Astrocyte (in vitro differentiated cells and primary cell): ENCODE data around the gene CCDC116. TPM values are rescaled to one million over a fixed set of nuclear protein-coding genes. Genes with fewer than 3 reads are reported as not detected.
"Not testable (repeated sequence)": the region's sequence is repeated elsewhere in the genome, so short reads cannot be mapped to it uniquely, and the experiment has no call there.

ENCODE experiments used
- DNase-seq: peaks from one replicate; pipeline ENCODE4 v3.0.0-alpha.2; 2010; ENCODE audit warnings: low read depth
- FAIRE-seq: peaks from 2 replicates; lab custom pipeline; 2011; peaks lifted over from hg19 to GRCh38; lab: Jason Lieb, UNC
- H2AFZ ChIP-seq: 2 replicates; pipeline ENCODE4 v1.6.0; 2012; ENCODE audit warnings: low read depth, low read length, inconsistent platforms
- H3K27ac ChIP-seq: 2 replicates; pipeline ENCODE4 v1.5.1; 2011; ENCODE audit warnings: low read depth, low read length, inconsistent platforms
- H3K27me3 ChIP-seq: 2 replicates; pipeline ENCODE4 v1.6.0; 2011; ENCODE audit warnings: low read length, inconsistent platforms; ENCODE audit not compliant: insufficient read depth
- H3K36me3 ChIP-seq: 2 replicates; pipeline ENCODE4 v1.5.1; 2011; ENCODE audit warnings: low read length, inconsistent platforms; ENCODE audit not compliant: insufficient read depth
- H3K4me1 ChIP-seq: 2 replicates; pipeline ENCODE4 v1.5.1; 2011; ENCODE audit warnings: low read length, inconsistent platforms; ENCODE audit not compliant: insufficient read depth
- H3K4me2 ChIP-seq: 2 replicates; pipeline ENCODE4 v1.6.0; 2012; ENCODE audit warnings: low read length, inconsistent platforms
- H3K4me3 ChIP-seq: 2 replicates; pipeline ENCODE4 v1.5.1; 2011; ENCODE audit warnings: low read depth, mild to moderate bottlenecking, low read length, inconsistent platforms; ENCODE audit not compliant: insufficient read depth
- H3K79me2 ChIP-seq: 2 replicates; pipeline ENCODE4 v1.6.0; 2012; ENCODE audit warnings: mild to moderate bottlenecking, low read length, inconsistent platforms; ENCODE audit not compliant: insufficient read depth
- H3K9ac ChIP-seq: 2 replicates; pipeline ENCODE4 v1.6.0; 2012; ENCODE audit warnings: mild to moderate bottlenecking, low read length, inconsistent platforms
- H3K9me3 ChIP-seq: 2 replicates; pipeline ENCODE4 v1.5.1; 2012; ENCODE audit warnings: low read depth, mild to moderate bottlenecking, low read length, inconsistent platforms; ENCODE audit not compliant: insufficient read depth
- H4K20me1 ChIP-seq: 2 replicates; pipeline ENCODE4 v1.6.0; 2012; ENCODE audit warnings: low read length, inconsistent platforms; ENCODE audit not compliant: insufficient read depth
- H3K27ac Mint-ChIP-seq: one replicate; pipeline ENCODE4 v1.8.0; 2021; ENCODE audit warnings: mild to moderate bottlenecking, mixed read lengths; ENCODE audit not compliant: unreplicated experiment
- H3K27me3 Mint-ChIP-seq: one replicate; pipeline ENCODE4 v1.8.0; 2021; ENCODE audit warnings: low read depth, mixed read lengths; ENCODE audit not compliant: unreplicated experiment
- H3K36me3 Mint-ChIP-seq: one replicate; pipeline ENCODE4 v1.8.0; 2021; ENCODE audit warnings: low read depth, mixed read lengths; ENCODE audit not compliant: unreplicated experiment
- H3K4me1 Mint-ChIP-seq: one replicate; pipeline ENCODE4 v1.8.0; 2021; ENCODE audit warnings: low read depth, mixed read lengths; ENCODE audit not compliant: unreplicated experiment
- H3K4me3 Mint-ChIP-seq: one replicate; pipeline ENCODE4 v1.8.0; 2021; ENCODE audit warnings: mild to moderate bottlenecking, moderate library complexity, mixed read lengths; ENCODE audit not compliant: unreplicated experiment
- H3K9me3 Mint-ChIP-seq: one replicate; pipeline ENCODE4 v1.8.0; 2021; ENCODE audit warnings: mild to moderate bottlenecking, mixed read lengths; ENCODE audit not compliant: unreplicated experiment
- CTCF ChIP-seq: IDR thresholded peaks from 2 replicates; pipeline ENCODE4 v1.5.1; 2011; ENCODE audit warnings: low read depth, mild to moderate bottlenecking, inconsistent platforms, low read length, moderate library complexity; ENCODE audit not compliant: insufficient read depth
- EZH2 ChIP-seq: IDR thresholded peaks from 2 replicates; pipeline ENCODE4 v1.6.1; 2012; ENCODE audit warnings: mild to moderate bottlenecking, low read length, inconsistent platforms; ENCODE audit not compliant: insufficient read depth
- total RNA-seq: library from RNA; stranded (reverse); gene quantifications from 2 replicates; pipeline ENCODE4 v1.2.1, GENCODE V29; 2021

The CCDC116 gene
- total RNA-seq, 1 donor from 2014 or later, result 0.11 TPM

GRCh38 chr22:21612858-21613257 lies 19.7 kb upstream of the CCDC116 start:
- peaks cover 11% of the 10 kb centered on the region for H3K36me3 ChIP-seq
- H3K4me1 ChIP-seq, result no peaks in the 10 kb centered on the region
- no peak overlapping the region for H3K9ac ChIP-seq
- no peaks in the 10 kb centered on the region for H3K9me3 ChIP-seq
- H3K27me3 ChIP-seq, result no peaks in the 10 kb centered on the region
- no peak for TF ChIP-seq CTCF
- no peak for TF ChIP-seq EZH2
- no peak overlapping the region for H3K27ac Mint-ChIP-seq
- no peak overlapping the region for H3K4me3 Mint-ChIP-seq
- peaks cover 2% of the 10 kb centered on the region for H3K4me1 Mint-ChIP-seq
- H3K27me3 Mint-ChIP-seq, result no peaks in the 10 kb centered on the region
- H3K27ac ChIP-seq, result no peak overlapping the region
- DNase-seq (no peak), FAIRE-seq (no peak)
- no peak overlapping the region for H2AFZ ChIP-seq
- peaks cover 88% of the 10 kb centered on the region for H4K20me1 ChIP-seq
- H3K4me3 ChIP-seq, result no peak overlapping the region
- H3K4me2 ChIP-seq, result no peak overlapping the region
- H3K9me3 Mint-ChIP-seq, result no peaks in the 10 kb centered on the region
- peaks cover 22% of the 10 kb centered on the region for H3K36me3 Mint-ChIP-seq
- peaks cover 93% of the 10 kb centered on the region for H3K79me2 ChIP-seq

DNA sequence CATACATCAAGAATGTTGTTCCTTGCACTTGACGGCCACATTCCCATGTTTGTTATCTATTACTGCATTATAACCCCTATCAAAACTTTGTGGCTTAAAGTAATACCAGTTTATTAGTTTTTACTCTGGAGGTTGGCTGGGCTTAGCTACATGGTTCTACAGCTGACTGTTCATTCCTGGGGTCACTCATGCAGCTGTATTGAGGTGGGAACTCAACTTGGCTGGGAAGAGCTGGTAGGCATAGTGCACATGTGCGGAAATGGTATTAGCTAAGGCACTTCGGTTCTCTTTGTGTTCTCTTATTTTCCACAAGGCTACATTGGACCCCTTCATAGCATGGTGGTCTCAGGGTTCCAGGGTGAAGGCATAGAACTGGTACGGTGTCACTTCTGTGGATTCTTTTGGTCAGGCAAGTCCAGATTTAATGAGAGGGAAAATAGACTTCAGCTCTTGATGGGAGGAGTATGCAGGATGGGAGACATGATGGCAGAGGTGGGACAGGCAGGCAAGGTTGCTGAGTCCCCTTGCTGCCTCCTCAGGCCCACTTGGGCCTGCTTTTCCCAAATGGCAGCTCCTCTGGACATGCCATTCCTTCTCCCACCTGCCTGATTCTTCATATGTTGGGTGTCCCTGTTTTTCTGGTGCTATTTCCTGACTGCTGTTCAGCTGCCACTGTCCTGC lies 18.9 kb upstream of the CCDC116 start:
- peaks cover 92% of the 10 kb centered on the region for H3K79me2 ChIP-seq
- TF ChIP-seq EZH2 (no peak), CTCF (no peak)
- peaks cover 11% of the 10 kb centered on the region for H3K36me3 ChIP-seq
- no peak overlapping the region for H3K4me3 ChIP-seq
- Mint-ChIP-seq H3K36me3 (peaks cover 22% of the 10 kb centered on the region), H3K27ac (no peak overlapping the region), H3K9me3 (no peaks in the 10 kb centered on the region), H3K4me1 (peaks cover 2% of the 10 kb centered on the region), H3K27me3 (no peaks in the 10 kb centered on the region), H3K4me3 (no peak overlapping the region)
- H2AFZ ChIP-seq, result no peak overlapping the region
- no peak overlapping the region for H3K27ac ChIP-seq
- H3K27me3 ChIP-seq, result no peaks in the 10 kb centered on the region
- no peak overlapping the region for H3K4me2 ChIP-seq
- no peak overlapping the region for H3K9ac ChIP-seq
- peaks cover 86% of the 10 kb centered on the region for H4K20me1 ChIP-seq
- H3K4me1 ChIP-seq, result no peaks in the 10 kb centered on the region
- DNase-seq, result no peak
- no peak for FAIRE-seq
- H3K9me3 ChIP-seq, result no peaks in the 10 kb centered on the region

DNA sequence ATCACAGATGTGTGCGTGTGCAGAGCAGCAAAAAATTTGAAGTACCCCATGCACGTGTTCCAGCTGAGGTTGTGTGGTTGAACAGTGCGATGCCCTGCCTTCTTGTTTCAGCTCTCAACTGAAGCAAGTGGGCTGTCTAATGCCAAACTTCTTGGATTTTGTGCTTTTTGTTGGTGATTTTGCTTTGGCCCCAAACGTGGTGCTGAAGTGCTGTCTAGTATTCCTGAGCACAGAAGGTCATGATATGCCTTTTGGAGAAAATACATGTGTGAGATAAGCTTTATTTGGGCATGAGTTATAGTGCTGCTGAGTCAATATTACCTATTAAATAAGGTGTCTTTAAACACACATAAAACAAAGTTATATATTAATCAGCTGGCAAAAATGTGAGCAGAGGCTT lies 16.8 kb upstream of the CCDC116 start:
- DNase-seq (no peak), FAIRE-seq (no peak)
- Mint-ChIP-seq H3K36me3 (peaks cover 24% of the 10 kb centered on the region), H3K4me1 (peaks cover 13% of the 10 kb centered on the region), H3K27ac (no peak overlapping the region), H3K4me3 (no peak overlapping the region), H3K9me3 (no peaks in the 10 kb centered on the region), H3K27me3 (no peaks in the 10 kb centered on the region)
- Histone ChIP-seq H3K79me2 (peaks cover 92% of the 10 kb centered on the region), H3K4me2 (no peak overlapping the region), H3K4me1 (no peaks in the 10 kb centered on the region), H3K9me3 (no peaks in the 10 kb centered on the region), H3K27ac (no peak overlapping the region), H2AFZ (no peak overlapping the region), H3K27me3 (no peaks in the 10 kb centered on the region), H3K4me3 (no peak overlapping the region), H3K9ac (no peak overlapping the region), H3K36me3 (peaks cover 11% of the 10 kb centered on the region), H4K20me1 (peaks cover 87% of the 10 kb centered on the region)
- TF ChIP-seq CTCF, result no peak
- no peak for TF ChIP-seq EZH2

GRCh38 chr22:21617337-21617736 lies 15.2 kb upstream of the CCDC116 start:
- not testable (repeated sequence) for H3K4me1 ChIP-seq, H3K36me3 ChIP-seq, H2AFZ ChIP-seq, FAIRE-seq, H3K27me3 ChIP-seq, H3K9ac ChIP-seq, H3K4me3 Mint-ChIP-seq, H3K27ac Mint-ChIP-seq, H3K27me3 Mint-ChIP-seq, H3K9me3 ChIP-seq, H3K9me3 Mint-ChIP-seq, H3K4me2 ChIP-seq, H3K27ac ChIP-seq, DNase-seq, H3K4me3 ChIP-seq
- H3K79me2 ChIP-seq, result peaks cover 92% of the 10 kb centered on the region
- Mint-ChIP-seq H3K4me1 (peaks cover 18% of the 10 kb centered on the region), H3K36me3 (peaks cover 23% of the 10 kb centered on the region)
- H4K20me1 ChIP-seq, result peaks cover 87% of the 10 kb centered on the region
